ENCODE measurements around the gene P2RX2.

Gene P2RX2

DNA sequence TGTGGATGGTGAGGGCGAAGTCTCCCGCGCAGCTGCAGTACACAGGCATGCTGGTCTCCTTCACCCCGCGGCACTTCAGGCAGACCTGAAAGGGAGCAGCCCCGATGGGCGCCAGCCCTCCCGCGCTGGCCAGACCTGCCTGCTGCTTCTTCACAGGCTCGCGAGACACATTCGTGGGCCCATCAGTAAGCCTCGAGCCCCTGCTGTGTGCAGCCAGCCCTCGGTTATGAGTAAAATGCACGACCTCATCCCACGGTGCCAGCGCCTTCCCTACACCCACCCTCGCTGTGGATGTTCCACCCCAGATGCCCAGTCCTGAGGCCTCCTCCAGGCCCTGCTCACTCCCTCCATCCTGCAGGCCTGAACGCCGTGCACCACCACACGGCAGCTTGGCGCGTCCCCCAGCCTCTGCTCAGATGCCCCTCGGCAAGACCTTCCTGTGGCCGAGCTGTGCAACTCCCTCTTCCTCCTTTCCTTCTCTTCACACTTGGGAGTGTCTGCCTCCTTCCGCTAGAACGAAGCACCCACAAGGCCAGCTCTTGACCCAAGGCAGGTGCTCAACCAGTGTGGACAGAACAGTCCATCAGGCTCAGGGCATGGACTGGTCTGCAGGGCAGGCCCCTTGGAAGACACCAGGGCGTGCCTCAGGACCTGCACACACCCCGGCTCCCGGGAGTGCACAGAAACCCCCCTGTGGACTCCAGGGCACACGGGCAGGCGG, 6.5 kb downstream of the P2RX2 start:
- no peak overlapping the region for H3K4me3 Mint-ChIP-seq

DNA sequence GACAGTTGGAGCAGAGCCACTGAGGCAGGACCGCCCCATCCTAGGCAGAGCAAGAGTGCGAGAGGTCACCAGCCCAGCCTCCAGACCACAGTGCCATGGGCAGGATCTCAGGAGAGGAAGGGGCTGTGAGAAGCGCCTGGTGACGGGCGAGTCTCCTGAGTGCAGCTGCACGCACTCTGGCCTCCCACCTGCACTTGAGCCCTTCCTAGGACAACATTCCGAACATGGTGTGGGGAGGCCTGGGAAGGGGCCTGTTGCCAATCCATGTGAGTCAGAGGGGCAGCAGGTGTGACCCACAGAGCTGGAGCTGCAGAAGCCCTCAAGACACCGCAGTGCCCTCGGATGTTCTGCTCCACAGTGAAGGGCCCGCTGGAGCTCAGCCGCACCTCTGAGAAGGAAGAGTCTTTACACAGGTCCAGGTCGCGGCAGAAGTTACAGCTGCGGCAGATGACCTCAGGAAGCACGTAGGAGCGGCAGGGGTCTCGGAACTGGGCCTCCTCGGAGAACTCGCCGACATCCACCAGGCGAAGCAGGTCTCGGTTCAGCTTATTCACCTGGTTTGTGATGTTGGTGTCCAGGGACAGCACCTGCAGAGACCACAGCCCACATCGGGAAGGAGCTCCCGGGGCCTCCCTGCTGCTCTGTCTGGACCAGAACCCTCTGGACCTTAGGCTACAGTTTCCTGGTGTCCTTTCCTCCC, 7.3 kb downstream of the P2RX2 start:
- DNase-seq (ENCODE audit: low spot score): no peak
- no peaks in the 10 kb centered on the region for H3K9me3 Mint-ChIP-seq
- no peak overlapping the region for H3K27ac Mint-ChIP-seq
- peaks cover 33% of the 10 kb centered on the region for H3K36me3 Mint-ChIP-seq (ENCODE audit: low read depth)
- H3K27me3 Mint-ChIP-seq (ENCODE audit: low read depth): no peaks in the 10 kb centered on the region
- H3K4me3 Mint-ChIP-seq: no peak overlapping the region
- H3K4me1 Mint-ChIP-seq (ENCODE audit: low read depth): peaks cover 5% of the 10 kb centered on the region

More for the DNA sequence above, 6.5 kb downstream of the P2RX2 start:
- no peak for DNase-seq (ENCODE audit: low spot score)
- Mint-ChIP-seq H3K36me3 (ENCODE audit: low read depth) (peaks cover 26% of the 10 kb centered on the region), H3K9me3 (no peaks in the 10 kb centered on the region), H3K27ac (no peak overlapping the region), H3K27me3 (ENCODE audit: low read depth) (no peaks in the 10 kb centered on the region), H3K4me1 (ENCODE audit: low read depth) (peaks cover 5% of the 10 kb centered on the region)

DNA sequence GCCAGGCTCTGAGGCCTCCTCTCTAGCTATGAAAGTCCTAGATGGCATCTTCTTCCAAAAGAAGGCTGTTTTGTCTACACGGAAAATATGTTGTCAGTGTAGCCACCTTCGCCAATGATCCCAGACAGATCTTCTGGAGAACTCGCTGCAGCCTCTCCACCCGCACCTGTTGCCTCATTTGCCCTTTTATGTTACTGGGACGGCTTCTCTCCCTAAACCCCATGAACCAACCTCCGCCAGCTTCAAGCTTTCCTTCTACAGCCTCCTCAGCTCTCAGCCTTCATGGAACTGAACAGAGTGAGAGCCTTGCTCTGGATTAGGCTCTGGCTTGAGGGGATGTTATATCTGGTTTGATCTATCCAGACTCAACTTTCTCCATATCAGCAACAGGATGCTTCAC, 10.8 kb downstream of the P2RX2 start:
- no peak for DNase-seq (ENCODE audit: low spot score)
- H3K9me3 Mint-ChIP-seq: no peaks in the 10 kb centered on the region
- peaks cover 48% of the 10 kb centered on the region for H3K36me3 Mint-ChIP-seq (ENCODE audit: low read depth)
- H3K27ac Mint-ChIP-seq: no peak overlapping the region
- H3K4me3 Mint-ChIP-seq: no peak overlapping the region
- no peaks in the 10 kb centered on the region for H3K27me3 Mint-ChIP-seq (ENCODE audit: low read depth)
- H3K4me1 Mint-ChIP-seq (ENCODE audit: low read depth): no peaks in the 10 kb centered on the region

DNA sequence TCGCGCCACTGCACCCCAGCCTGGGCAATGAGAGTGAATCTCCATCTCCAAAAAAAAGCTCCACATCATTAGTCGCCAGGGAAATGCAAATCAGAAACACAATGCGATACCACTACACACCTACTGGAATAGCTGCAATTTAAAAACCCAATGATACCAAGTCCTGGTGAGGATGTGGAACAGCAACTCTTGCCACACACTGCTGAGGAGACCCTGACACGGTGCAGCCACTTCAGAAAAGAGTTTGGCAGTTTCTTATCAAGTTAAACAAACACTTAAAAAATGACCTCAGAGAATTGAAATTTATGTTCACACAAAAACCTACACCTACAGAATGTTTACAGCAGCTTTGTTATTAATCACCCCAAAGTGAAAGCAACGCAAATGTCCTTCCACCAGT, 12.1 kb downstream of the P2RX2 start:
- peaks cover 52% of the 10 kb centered on the region for H3K36me3 Mint-ChIP-seq (ENCODE audit: low read depth)

DNA sequence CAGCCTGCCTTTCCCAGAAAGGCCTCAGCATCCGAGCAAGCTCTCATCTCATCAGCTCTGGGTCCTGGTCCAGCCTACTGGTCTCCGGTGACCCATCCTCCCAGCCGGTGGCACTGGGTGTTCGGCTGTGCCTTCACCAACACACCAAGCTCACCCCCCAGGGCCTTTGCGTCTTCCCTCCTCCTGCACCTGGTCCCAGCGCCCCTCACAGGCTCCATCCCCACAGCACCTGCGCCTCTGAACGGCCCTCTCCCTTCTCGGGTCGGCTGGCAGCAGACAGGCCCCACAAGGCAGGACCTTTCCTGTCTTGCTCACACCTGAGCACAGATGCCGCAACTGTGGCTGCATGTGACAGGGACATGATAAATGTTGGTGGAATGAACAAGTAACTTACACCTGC, 13.1 kb downstream of the P2RX2 start:
- H3K27me3 Mint-ChIP-seq (ENCODE audit: low read depth): no peaks in the 10 kb centered on the region
- H3K4me3 Mint-ChIP-seq: no peak overlapping the region
- no peaks in the 10 kb centered on the region for H3K4me1 Mint-ChIP-seq (ENCODE audit: low read depth)
- H3K27ac Mint-ChIP-seq: no peak overlapping the region
- no peaks in the 10 kb centered on the region for H3K9me3 Mint-ChIP-seq
- no peak for DNase-seq (ENCODE audit: low spot score)
- H3K36me3 Mint-ChIP-seq (ENCODE audit: low read depth): peaks cover 60% of the 10 kb centered on the region

More for the DNA sequence above, 12.1 kb downstream of the P2RX2 start:
- H3K9me3 Mint-ChIP-seq: no peaks in the 10 kb centered on the region
- no peak overlapping the region for H3K4me3 Mint-ChIP-seq
- no peak for DNase-seq (ENCODE audit: low spot score)
- H3K27me3 Mint-ChIP-seq (ENCODE audit: low read depth): no peaks in the 10 kb centered on the region
- H3K4me1 Mint-ChIP-seq (ENCODE audit: low read depth): no peaks in the 10 kb centered on the region
- H3K27ac Mint-ChIP-seq: no peak overlapping the region

DNA sequence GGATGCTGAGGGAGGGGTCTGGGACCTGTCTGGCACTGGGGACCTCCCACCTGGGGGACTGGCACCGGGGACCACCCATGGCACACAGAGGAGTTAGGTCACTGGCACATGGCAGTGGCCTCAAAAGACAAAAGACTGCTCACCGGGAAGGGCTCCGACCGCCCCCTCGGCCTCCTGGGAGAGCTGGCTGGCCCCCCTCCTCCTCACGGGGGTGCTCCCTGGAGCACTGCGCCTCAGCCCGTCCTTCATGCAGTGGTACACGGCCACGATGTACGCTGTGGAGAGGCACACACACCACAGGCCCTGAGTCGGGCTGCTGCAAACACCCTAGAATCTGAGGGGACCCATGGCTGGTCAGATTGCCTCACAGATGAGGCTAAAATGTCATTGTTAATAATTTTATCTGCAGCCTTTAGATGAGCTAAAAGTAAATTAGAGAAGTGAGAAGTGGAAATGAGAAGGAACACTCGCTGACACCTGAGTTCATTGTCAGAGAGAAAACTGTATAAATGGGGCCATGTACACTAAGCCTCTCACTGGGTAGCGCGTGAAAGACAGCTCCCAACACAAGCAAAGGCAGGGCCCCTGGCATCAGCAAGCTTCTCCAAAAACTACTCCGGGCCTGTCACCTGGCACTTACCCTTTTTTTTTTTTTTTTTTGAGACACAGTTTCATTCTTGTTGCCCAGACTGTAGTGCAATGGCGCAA, 14.1 kb downstream of the P2RX2 start:
- Mint-ChIP-seq H3K4me3 (no peak overlapping the region), H3K27me3 (ENCODE audit: low read depth) (no peaks in the 10 kb centered on the region), H3K27ac (no peak overlapping the region), H3K4me1 (ENCODE audit: low read depth) (peaks cover 5% of the 10 kb centered on the region), H3K36me3 (ENCODE audit: low read depth) (peaks cover 68% of the 10 kb centered on the region), H3K9me3 (no peaks in the 10 kb centered on the region)
- DNase-seq (ENCODE audit: low spot score): no peak

DNA sequence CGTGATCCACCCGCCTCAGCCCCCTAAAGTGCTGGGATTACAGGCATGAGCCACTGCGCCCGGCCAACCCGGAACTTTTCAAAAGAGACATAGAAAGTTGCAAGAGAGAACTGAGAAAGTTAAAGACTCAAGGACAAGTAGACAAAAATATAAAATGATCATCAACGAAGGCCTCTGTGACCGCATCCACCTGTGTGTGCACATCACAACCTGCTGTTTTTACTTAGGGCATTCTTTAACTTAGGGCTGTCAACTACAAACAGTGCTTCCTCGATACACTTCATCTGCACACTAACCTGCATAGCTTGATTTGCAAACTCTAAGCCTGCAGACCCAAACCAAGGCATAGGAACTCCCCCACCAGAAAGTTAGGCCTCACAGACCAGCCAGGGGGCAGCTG, 14.8 kb downstream of the P2RX2 start:
- no peak overlapping the region for H3K4me3 Mint-ChIP-seq
- no peak overlapping the region for H3K27ac Mint-ChIP-seq
- H3K9me3 Mint-ChIP-seq: no peaks in the 10 kb centered on the region
- peaks cover 5% of the 10 kb centered on the region for H3K4me1 Mint-ChIP-seq (ENCODE audit: low read depth)
- H3K27me3 Mint-ChIP-seq (ENCODE audit: low read depth): no peaks in the 10 kb centered on the region
- DNase-seq (ENCODE audit: low spot score): no peak
- H3K36me3 Mint-ChIP-seq (ENCODE audit: low read depth): peaks cover 75% of the 10 kb centered on the region

DNA sequence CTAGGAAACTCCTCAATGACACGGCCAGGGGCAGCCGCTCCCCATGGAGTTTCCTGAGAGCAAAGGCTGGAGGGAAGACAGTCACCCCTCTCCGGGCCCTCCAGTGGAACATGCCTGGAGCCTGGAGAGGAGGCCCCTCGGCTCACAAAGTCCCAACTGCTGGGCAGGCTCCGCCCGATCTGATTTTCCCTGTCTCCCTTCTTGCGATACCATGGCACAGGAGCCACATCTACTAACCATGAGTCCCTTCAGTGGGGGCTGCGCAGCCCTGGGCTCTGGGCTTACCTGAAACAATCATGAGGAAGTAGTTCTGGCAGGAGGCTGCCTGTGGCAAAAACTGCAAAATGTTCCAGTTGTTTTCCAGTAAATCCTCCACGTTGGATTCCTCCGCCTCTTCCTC, 15.3 kb downstream of the P2RX2 start:
- Mint-ChIP-seq H3K4me1 (ENCODE audit: low read depth) (peaks cover 5% of the 10 kb centered on the region), H3K4me3 (no peak overlapping the region), H3K36me3 (ENCODE audit: low read depth) (peaks cover 75% of the 10 kb centered on the region), H3K9me3 (no peaks in the 10 kb centered on the region), H3K27me3 (ENCODE audit: low read depth) (no peaks in the 10 kb centered on the region), H3K27ac (no peak overlapping the region)
- no peak for DNase-seq (ENCODE audit: low spot score)

DNA sequence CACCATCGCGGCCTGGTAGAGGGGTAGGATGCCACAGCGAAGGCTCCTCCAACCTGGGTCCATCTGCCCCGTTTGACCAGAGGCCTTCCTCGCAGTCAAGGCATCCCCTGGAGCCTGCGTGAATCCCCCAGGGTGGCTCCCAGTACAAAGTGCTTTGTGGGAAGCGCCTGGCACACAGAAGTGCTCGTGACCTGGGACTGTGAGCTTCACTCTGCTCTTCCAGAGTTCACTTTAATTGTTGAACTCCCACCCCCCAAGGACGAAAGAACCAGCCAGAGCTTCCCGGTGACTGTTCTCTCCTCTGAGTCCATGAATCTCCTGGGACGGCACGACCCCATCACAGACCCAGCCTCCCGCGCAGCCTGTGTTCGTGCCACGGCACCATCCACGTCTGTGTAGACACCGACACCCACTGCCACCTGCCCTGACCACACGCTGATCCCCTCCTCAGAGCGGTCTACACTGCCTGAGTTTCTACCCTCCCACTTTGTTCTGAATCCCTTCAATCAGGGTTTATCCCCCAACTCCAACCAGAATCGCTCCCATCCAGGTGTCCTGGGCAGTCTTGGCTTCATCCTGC, 15.9 kb downstream of the P2RX2 start:
- H3K27me3 Mint-ChIP-seq (ENCODE audit: low read depth): no peaks in the 10 kb centered on the region
- no peak overlapping the region for H3K4me3 Mint-ChIP-seq
- no peaks in the 10 kb centered on the region for H3K9me3 Mint-ChIP-seq
- no peak overlapping the region for H3K27ac Mint-ChIP-seq
- H3K4me1 Mint-ChIP-seq (ENCODE audit: low read depth): peaks cover 5% of the 10 kb centered on the region
- DNase-seq (ENCODE audit: low spot score): no peak
- H3K36me3 Mint-ChIP-seq (ENCODE audit: low read depth): peaks cover 76% of the 10 kb centered on the region

DNA sequence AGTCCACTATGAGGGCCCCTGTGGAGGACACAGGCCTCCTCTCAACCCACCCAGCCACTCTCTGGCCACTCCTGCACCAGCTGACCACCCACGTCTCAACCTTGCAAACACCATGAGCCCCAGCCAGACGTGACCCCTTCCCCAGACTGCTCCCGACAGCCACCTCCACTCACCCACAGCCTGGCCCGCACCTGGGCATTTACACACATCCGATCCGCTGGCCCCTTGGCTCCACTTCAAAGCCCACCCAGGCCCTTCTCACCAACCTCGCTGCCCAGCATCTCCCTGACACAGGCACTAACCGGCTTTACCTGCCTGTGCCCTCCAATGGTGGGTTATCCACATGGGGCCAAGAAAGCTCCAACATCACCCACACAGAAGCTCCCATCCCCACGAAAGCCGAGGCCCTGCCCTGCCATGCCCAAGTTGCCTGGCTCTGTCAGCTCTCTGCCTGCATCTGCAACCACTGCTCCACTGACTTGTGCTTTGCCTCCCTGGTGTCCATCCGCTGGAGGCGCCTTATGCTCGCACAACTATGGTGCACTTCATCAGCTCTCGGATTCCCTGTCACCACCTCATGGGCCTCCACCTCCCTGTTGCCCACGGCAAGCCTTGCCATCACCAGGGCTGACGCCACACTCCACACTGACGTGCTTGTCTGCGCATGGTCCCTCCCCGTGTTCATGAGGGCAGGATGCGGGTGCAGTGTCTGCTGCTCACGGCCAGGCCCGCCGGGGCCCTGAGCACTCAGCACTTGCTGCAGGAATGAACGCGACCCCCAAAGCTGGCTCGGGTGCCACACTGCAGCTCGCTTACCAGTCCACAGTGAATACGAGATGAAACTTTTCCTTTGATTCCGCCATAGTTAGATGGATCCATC, 16.7 kb downstream of the P2RX2 start:
- Mint-ChIP-seq H3K4me3 (no peak overlapping the region), H3K9me3 (no peaks in the 10 kb centered on the region), H3K4me1 (ENCODE audit: low read depth) (peaks cover 5% of the 10 kb centered on the region), H3K36me3 (ENCODE audit: low read depth) (peaks cover 72% of the 10 kb centered on the region), H3K27me3 (ENCODE audit: low read depth) (no peaks in the 10 kb centered on the region), H3K27ac (no peak overlapping the region)
- DNase-seq (ENCODE audit: low spot score): no peak

DNA sequence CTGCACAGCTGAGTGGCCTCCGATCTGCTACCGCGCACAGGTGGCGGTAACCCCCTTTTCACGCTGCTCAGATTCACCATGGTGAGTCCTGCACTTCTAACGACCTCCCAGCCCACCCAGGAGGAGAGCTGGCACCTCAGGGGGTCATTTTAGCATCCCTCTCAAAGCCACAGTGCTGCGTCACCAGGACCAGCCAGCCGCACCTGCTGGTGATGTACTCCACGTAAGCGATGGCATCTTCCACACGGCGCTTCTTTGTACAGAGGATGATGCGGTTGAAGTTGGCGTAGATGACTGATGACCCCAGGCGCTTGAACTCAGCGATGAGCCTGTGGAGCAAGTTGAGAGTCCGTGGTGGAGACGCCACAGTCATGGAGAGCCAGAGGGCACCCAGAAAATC, 19.2 kb downstream of the P2RX2 start:
- Mint-ChIP-seq H3K4me3 (no peak overlapping the region), H3K36me3 (ENCODE audit: low read depth) (peaks cover 69% of the 10 kb centered on the region), H3K27me3 (ENCODE audit: low read depth) (no peaks in the 10 kb centered on the region), H3K4me1 (ENCODE audit: low read depth) (peaks cover 7% of the 10 kb centered on the region), H3K9me3 (no peaks in the 10 kb centered on the region), H3K27ac (no peak overlapping the region)
- DNase-seq (ENCODE audit: low spot score): no peak

DNA sequence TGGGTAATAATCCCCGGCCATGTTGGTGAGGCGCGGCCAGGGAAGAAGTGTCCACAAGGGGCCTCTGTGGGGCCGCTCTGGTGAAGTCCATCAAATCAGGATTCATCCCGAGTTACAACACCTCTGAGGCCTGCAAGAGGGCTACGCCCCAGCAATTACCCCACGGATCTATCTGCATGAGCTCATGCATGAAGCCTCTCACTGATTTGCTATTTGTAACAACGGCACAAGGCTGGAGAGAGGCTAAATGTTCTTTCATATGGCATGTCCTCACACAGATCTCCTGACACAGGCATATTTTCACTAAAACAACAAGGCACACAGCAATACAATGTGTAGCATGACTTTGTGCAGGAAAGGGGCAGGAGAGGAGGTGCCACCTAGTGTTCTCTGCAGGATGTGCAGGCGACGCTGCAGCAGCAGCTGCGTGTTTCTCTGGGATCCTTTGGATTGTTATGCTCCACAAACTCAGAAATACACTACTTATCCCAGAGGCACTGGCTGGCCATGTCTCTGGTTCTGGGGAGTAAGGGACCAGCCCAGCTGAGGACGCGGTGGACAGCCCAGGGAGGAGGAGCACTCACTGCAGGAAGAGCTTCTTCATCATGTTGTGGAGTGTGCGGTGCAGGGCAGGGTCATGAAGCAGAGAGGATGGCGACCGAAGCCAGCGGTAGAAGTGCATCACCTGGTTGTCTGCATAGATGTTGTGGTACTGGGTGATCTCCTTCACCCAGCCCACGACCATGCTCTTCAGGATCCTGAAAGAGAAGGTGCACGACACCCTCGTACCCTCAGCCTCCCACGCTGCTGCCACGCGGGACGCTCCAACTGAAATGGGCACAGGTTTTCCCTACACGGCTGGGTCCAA, 20.2 kb downstream of the P2RX2 start:
- Mint-ChIP-seq H3K36me3 (ENCODE audit: low read depth) (peaks cover 71% of the 10 kb centered on the region), H3K9me3 (no peaks in the 10 kb centered on the region), H3K27me3 (ENCODE audit: low read depth) (no peaks in the 10 kb centered on the region), H3K4me1 (ENCODE audit: low read depth) (peaks cover 7% of the 10 kb centered on the region), H3K4me3 (no peak overlapping the region), H3K27ac (no peak overlapping the region)
- no peak for DNase-seq (ENCODE audit: low spot score)
